Gastrocnemius medialis (tissue), 4 donors: ENCODE results near the gene SERTAD3. TPM values are rescaled to one million over a fixed set of nuclear protein-coding genes. Genes with fewer than 3 reads are reported as not detected.
"Not testable (repeated sequence)": the region's sequence is repeated elsewhere in the genome, so short reads cannot be mapped to it uniquely, and the experiment has no call there.

Source experiments
- ATAC-seq, 2 donors: fragments of 150-250 bp; one replicate each; pipeline ENCODE4 v1.9.1; 2016
- DNase-seq, 2 donors: peaks; one replicate each; pipeline ENCODE4 v3.0.0-alpha.2; 2019
- H3K27ac ChIP-seq, 4 donors: fragments of 200-600 bp; sonication (generic); 1 replicate in 1 of 4; 2 replicates in 3 of 4; pipeline ENCODE4 v1.5.1; 2016 to 2018; ENCODE audit warnings: mild to moderate bottlenecking in 2 of 4, moderate library complexity in 1 of 4
- H3K27me3 ChIP-seq, 3 donors: fragments of 200-600 bp; sonication (generic) in 2 of 3; 1 replicate in 1 of 3; 2 replicates in 2 of 3; pipeline versions ENCODE4 v1.5.1 to v1.6.0; 2016 to 2019; ENCODE audit warnings: mild to moderate bottlenecking in 1 of 3, moderate library complexity in 1 of 3
- H3K36me3 ChIP-seq, 2 donors: fragments of 200-600 bp; sonication (generic) in 1 of 2; one replicate each; pipeline ENCODE4 v1.5.1; 2017 to 2018
- H3K4me1 ChIP-seq, 2 donors: fragments of 200-600 bp; sonication (generic) in 1 of 2; one replicate each; pipeline ENCODE4 v1.5.1; 2016 to 2017; ENCODE audit warnings: mild to moderate bottlenecking in 2 of 2
- H3K4me3 ChIP-seq, 4 donors: fragments of 200-600 bp; sonication (generic) in 3 of 4; 1 replicate in 1 of 4; 2 replicates in 3 of 4; pipeline ENCODE4 v1.5.1; 2016 to 2019; ENCODE audit warnings: mild to moderate bottlenecking in 2 of 4
- H3K9me3 ChIP-seq, 3 donors: fragments of 200-600 bp; sonication (generic) in 2 of 3; 1 replicate in 1 of 3; 2 replicates in 2 of 3; pipeline ENCODE4 v1.5.1; 2016 to 2019
- POLR2A ChIP-seq, 2 donors: fragments of 450-650 bp; IDR thresholded peaks; one replicate each; pipeline ENCODE4 v1.6.1; 2017; ENCODE audit warnings: antibody characterized with exemption in 2 of 2, mild to moderate bottlenecking in 2 of 2, moderate library complexity in 2 of 2
- in situ Hi-C, 4 donors: fragments of 200-750 bp; cut with MboI; loops; one replicate each; pipeline versions ENCODE4 v1.15.0 to v1.8.0; 2017; ENCODE audit warnings: low sequenced_read_pairs in 4 of 4
- intact Hi-C: fragments of 100-400 bp; cut with DNase I; formaldehyde crosslinking; loops from one replicate; pipeline ENCODE4 v1.15.1; 2023; ENCODE audit warnings: low total_unique reads
- total RNA-seq, 4 donors: library from RNA; depleted of rRNA; stranded (reverse); fragments of >200 nt; gene quantifications; one replicate each; pipeline versions ENCODE4 v1.1.0 to v1.2.3, GENCODE V29; 2016
- TF ChIP-seq, protein P1 (sequence below), 5 experiments: fragments of 450-650 bp in 3 of 5; fragments of 200-600 bp in 2 of 5; sonication (generic) in 2 of 5; IDR thresholded peaks in 4 of 5; conservative IDR thresholded peaks in 1 of 5; 1 replicate in 4 of 5; 2 replicates in 1 of 5; pipeline ENCODE4 v1.5.1; 2016 to 2019; ENCODE audit warnings: antibody characterized with exemption in 5 of 5, mild to moderate bottlenecking in 3 of 5, moderate library complexity in 3 of 5

The SERTAD3 gene
- total RNA-seq, 4 donors from 2014 or later, result 12.7 to 24.4 (median 18.1) TPM

DNA sequence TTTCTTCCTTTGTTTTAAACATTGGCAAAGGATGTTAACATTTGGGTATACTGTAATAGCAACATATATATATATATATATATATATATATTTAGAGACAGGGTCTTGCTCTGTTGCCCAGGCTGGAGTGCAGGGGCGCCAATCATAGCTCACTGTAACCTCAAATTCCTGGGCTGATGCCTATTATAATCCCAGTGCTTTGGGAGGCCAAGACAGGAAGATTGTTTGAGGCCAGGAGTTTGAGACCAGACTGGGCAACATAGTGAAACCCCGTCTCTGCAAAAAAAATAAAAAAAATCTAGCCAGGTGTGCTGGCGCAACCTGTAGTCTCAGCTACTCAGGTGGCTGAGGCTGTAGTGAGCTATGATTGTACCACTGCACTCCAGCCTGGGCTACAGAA is 16.1 kb upstream of the SERTAD3 start:
- in situ Hi-C loops (loop anchor here in 1 of 4 donors (10.0 kb wide), 1 partner anchor 45 kb away; the partner anchor contains the start of gene PRX), intact Hi-C loops (loop anchor here (10.0 kb wide), 1 partner anchor 625 kb away; the partner anchor contains the start of gene DYRK1B)
- no peak for TF ChIP-seq POLR2A (IDR thresholded peaks at IDR 0.05)
- TF ChIP-seq, protein P1, sequence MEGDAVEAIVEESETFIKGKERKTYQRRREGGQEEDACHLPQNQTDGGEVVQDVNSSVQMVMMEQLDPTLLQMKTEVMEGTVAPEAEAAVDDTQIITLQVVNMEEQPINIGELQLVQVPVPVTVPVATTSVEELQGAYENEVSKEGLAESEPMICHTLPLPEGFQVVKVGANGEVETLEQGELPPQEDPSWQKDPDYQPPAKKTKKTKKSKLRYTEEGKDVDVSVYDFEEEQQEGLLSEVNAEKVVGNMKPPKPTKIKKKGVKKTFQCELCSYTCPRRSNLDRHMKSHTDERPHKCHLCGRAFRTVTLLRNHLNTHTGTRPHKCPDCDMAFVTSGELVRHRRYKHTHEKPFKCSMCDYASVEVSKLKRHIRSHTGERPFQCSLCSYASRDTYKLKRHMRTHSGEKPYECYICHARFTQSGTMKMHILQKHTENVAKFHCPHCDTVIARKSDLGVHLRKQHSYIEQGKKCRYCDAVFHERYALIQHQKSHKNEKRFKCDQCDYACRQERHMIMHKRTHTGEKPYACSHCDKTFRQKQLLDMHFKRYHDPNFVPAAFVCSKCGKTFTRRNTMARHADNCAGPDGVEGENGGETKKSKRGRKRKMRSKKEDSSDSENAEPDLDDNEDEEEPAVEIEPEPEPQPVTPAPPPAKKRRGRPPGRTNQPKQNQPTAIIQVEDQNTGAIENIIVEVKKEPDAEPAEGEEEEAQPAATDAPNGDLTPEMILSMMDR (IDR thresholded peaks at IDR 0.05 in 4 of 5, conservative IDR thresholded peaks at IDR 0.05 in 1 of 5), result no peak
- no peak overlapping the region for H3K4me3 ChIP-seq
- H3K27ac ChIP-seq, result no peak overlapping the region
- no peaks in the 10 kb centered on the region for H3K27me3 ChIP-seq
- no peaks in the 10 kb centered on the region for H3K9me3 ChIP-seq
- ATAC-seq, result no peak
- no peak for DNase-seq
- H3K4me1 ChIP-seq, result peaks cover 5 to 10% of the 10 kb centered on the region in 2 donors
- H3K36me3 ChIP-seq, result peaks cover 0 to 15% of the 10 kb centered on the region in 2 donors

DNA sequence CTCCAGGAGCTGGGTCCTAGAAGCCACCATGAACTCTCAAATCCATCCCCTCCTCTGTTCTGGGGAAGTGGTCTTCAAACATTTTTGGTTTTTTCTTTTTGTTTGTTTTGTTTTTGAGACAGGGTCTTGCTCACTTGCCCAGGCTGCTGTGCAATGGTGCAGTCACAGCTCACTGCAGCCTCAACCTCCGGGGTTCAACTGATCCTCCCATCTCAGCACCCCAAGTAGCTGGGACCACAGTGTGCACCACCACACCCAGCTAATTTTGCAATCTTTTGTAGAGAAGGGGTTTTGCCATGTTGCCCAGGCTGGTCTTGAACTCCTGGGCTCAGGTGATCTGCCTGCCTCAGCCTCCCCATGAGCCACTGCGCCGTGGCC is 14.5 kb upstream of the SERTAD3 start:
- no peaks in the 10 kb centered on the region for H3K9me3 ChIP-seq
- in situ Hi-C loops, result no loop called here
- TF ChIP-seq, protein P1 (IDR thresholded peaks at IDR 0.05 in 4 of 5, conservative IDR thresholded peaks at IDR 0.05 in 1 of 5), result no peak
- no peak for TF ChIP-seq POLR2A (IDR thresholded peaks at IDR 0.05)
- ATAC-seq (no peak), DNase-seq (no peak)
- H3K27ac ChIP-seq, result no peak overlapping the region
- H3K4me3 ChIP-seq, result no peak overlapping the region
- H3K27me3 ChIP-seq, result no peaks in the 10 kb centered on the region
- H3K4me1 ChIP-seq, result no peaks in the 10 kb centered on the region
- intact Hi-C loops, result no loop called here
- H3K36me3 ChIP-seq, result peaks cover 0 to 24% of the 10 kb centered on the region in 2 donors

DNA sequence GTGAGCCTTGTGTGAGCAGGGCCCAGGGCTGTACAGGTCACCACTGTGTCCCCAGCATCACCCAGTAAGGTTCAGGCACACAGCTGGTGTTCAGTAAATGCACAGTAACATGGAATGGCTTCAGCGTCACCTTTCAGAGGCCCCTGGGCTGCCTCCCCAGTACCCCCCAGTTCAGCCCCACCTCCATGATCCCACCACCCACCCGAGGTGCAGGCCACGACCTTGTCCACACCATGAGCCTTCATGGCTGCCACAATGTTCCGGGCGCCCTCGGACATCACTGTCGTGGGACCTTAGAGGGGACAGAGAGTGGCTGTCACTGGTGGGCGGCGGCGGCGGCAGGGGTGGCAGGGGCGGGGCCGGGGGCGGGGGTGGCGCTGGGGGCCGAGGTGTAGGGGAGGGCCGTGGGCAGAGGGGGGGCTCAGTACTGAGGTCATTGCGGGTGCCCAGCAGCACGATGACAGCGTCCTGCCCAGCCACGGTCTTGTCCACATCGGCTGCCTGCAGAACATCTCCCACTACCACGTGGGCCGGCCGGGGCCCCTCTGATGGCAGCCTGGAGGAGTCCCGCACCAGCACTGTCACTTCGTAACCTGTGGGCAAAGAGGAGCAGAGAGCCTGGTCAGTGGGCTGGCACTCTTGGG is 13.9 kb upstream of the SERTAD3 start:
- no peak for DNase-seq

DNA sequence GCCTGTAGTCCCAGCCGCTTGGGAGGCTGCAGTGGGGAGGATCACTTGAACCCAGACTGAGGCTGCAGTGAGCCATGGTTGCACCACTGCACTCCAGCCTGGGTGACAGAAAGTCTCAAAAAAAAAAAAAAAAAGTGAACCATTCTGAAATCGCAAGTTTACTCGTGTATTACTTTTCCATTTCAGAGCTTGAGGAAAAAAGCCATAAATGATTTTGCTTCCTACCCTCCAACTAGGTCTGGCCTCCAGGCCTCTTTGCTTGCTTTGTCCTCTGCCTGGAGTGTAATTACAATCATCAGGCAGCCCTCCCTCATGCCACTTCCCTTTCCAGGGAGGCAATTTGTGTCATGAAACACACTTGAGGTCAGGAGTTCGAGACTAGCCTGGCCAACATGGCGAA is 12.9 kb upstream of the SERTAD3 start:
- intact Hi-C loops (no loop called here), in situ Hi-C loops (no loop called here)
- Histone ChIP-seq H3K4me1 (no peaks in the 10 kb centered on the region), H3K9me3 (no peaks in the 10 kb centered on the region), H3K4me3 (no peak overlapping the region), H3K36me3 (peaks cover 0 to 24% of the 10 kb centered on the region in 2 donors), H3K27ac (no peak overlapping the region), H3K27me3 (no peaks in the 10 kb centered on the region)
- TF ChIP-seq, protein P1 (IDR thresholded peaks at IDR 0.05 in 4 of 5, conservative IDR thresholded peaks at IDR 0.05 in 1 of 5), result no peak
- TF ChIP-seq POLR2A (IDR thresholded peaks at IDR 0.05), result no peak
- ATAC-seq (no peak), DNase-seq (no peak)

More for the DNA sequence above, 13.9 kb upstream of the SERTAD3 start:
- Histone ChIP-seq H3K4me1 (no peaks in the 10 kb centered on the region), H3K27me3 (no peaks in the 10 kb centered on the region), H3K9me3 (no peaks in the 10 kb centered on the region), H3K4me3 (no peak overlapping the region), H3K27ac (no peak overlapping the region), H3K36me3 (peaks cover 0 to 24% of the 10 kb centered on the region in 2 donors)
- no peak for ATAC-seq
- in situ Hi-C loops, result no loop called here
- intact Hi-C loops, result no loop called here
- no peak for TF ChIP-seq POLR2A (IDR thresholded peaks at IDR 0.05)
- TF ChIP-seq, protein P1 (IDR thresholded peaks at IDR 0.05 in 4 of 5, conservative IDR thresholded peaks at IDR 0.05 in 1 of 5), result no peak

DNA sequence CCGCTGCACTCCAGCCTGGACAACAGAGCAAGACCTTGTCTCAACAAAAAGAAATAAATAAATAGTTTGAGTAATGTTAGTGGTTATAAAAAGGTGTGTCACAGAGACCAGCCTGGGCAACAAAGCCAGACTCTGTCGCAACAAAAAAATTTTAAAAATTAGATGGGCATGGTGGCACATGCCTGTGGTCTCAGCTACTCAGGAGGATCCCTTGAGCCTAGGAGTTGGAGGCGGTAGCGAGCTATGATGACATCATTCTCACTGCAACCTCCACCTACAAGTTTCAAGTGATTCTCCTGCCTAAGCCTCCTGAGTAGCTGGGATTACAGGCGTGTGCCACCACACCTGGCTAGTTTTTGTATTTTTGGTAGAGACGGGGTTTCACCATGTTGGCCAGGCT is 9.8 kb upstream of the SERTAD3 start:
- H3K4me3 ChIP-seq, H3K27me3 ChIP-seq, H3K4me1 ChIP-seq, DNase-seq, H3K27ac ChIP-seq, H3K9me3 ChIP-seq, ATAC-seq, intact Hi-C loops, in situ Hi-C loops: not testable (repeated sequence)
- peaks cover 0 to 35% of the 10 kb centered on the region in 2 donors for H3K36me3 ChIP-seq
